H4 (cell line): ENCODE data around the gene LRBA. TPM values are rescaled to one million over a fixed set of nuclear protein-coding genes. Genes with fewer than 3 reads are reported as not detected.
"Not testable (repeated sequence)": the region's sequence is repeated elsewhere in the genome, so short reads cannot be mapped to it uniquely, and the experiment has no call there.

Source experiments
- DNase-seq: peaks from one replicate; pipeline ENCODE4 v3.0.0-alpha.2; 2015; ENCODE audit warnings: low spot score
- total RNA-seq: library from RNA; depleted of rRNA; stranded (reverse); fragments of >200 nt; shearing (Covaris generic); gene quantifications from 2 replicates; pipeline ENCODE4 v1.2.3, GENCODE V29; 2014

The LRBA gene
- total RNA-seq, 1 experiment from 2014 or later: 31.1 TPM

GRCh38 chr4:150569384-150569987, 445.6 kb downstream of the LRBA start:
- DNase-seq: peak; percentile 57

GRCh38 chr4:150567070-150567469, 448.0 kb downstream of the LRBA start:
- no peak for DNase-seq

- DNase-seq: not testable (repeated sequence)
Measured at GRCh38 chr4:150564967-150565366, 450.1 kb downstream of the LRBA start.

- no peak for DNase-seq
Measured at GRCh38 chr4:150562751-150563150, 452.3 kb downstream of the LRBA start.

- no peak for DNase-seq
Measured at GRCh38 chr4:150562250-150562649, 452.8 kb downstream of the LRBA start.

- DNase-seq: no peak
Measured at GRCh38 chr4:150561143-150561737, 453.8 kb downstream of the LRBA start.

- DNase-seq: peak; percentile 43
Measured at GRCh38 chr4:150557811-150558210, 457.3 kb downstream of the LRBA start.

GRCh38 chr4:150547154-150547838, 467.8 kb downstream of the LRBA start:
- DNase-seq: no peak

- DNase-seq: no peak
Measured at GRCh38 chr4:150546286-150546685, 468.8 kb downstream of the LRBA start.

- DNase-seq: no peak
Measured at GRCh38 chr4:150543042-150543441, 472.0 kb downstream of the LRBA start.

- no peak for DNase-seq
Measured at GRCh38 chr4:150541681-150542080, 473.4 kb downstream of the LRBA start.

GRCh38 chr4:150540959-150541360, 474.1 kb downstream of the LRBA start:
- DNase-seq: no peak

GRCh38 chr4:150540536-150540935, 474.5 kb downstream of the LRBA start:
- DNase-seq: no peak

GRCh38 chr4:150537911-150538310, 477.2 kb downstream of the LRBA start:
- not testable (repeated sequence) for DNase-seq

GRCh38 chr4:150534818-150535217, 480.3 kb downstream of the LRBA start:
- no peak for DNase-seq

- no peak for DNase-seq
Measured at GRCh38 chr4:150533673-150534072, 481.4 kb downstream of the LRBA start.

GRCh38 chr4:150525321-150525868, 489.7 kb downstream of the LRBA start:
- no peak for DNase-seq

- DNase-seq: peak; percentile 12
Measured at GRCh38 chr4:150518559-150518958, 496.5 kb downstream of the LRBA start.

- DNase-seq: no peak
Measured at GRCh38 chr4:150515135-150515534, 499.9 kb downstream of the LRBA start.

- no peak for DNase-seq
Measured at GRCh38 chr4:150514709-150515108, 500.4 kb downstream of the LRBA start.

GRCh38 chr4:150510176-150510865, 504.8 kb downstream of the LRBA start:
- DNase-seq: peak; percentile 19

GRCh38 chr4:150507656-150508055, 507.4 kb downstream of the LRBA start:
- not testable (repeated sequence) for DNase-seq
